Measurements from ENCODE around the gene IKZF4. TPM values are rescaled to one million over a fixed set of nuclear protein-coding genes. Genes with fewer than 3 reads are reported as not detected.

The IKZF4 gene
- total and polyA plus RNA-seq, 2 of the 8 experiments (the other 6 are each of a cell fraction or from before 2014, with no cell fraction given) = 8.0 to 13.3 TPM

GRCh38 chr12:55995366-55995765, 25.5 kb upstream of the IKZF4 start:
- Histone ChIP-seq H2BK12ac (ENCODE audit: low read depth, low read length) (no peak overlapping the region), H3K4me1 (replicated peaks in 1 of 4; ENCODE audit: control insufficient read depth in 3 of 4, insufficient read depth in 4 of 4, low read length in 3 of 4) (peaks cover 0 to 4% (median 0%) of the 10 kb centered on the region in 4 experiments; a peak in 2 of 7 replicates), H2AK5ac (ENCODE audit: low read depth, low read length) (no peak overlapping the region), H3K4me2 (ENCODE audit: insufficient read depth in 1 of 2, low read depth in 2 of 2, low read length in 2 of 2) (no peak overlapping the region), H3K4ac (replicated peaks; ENCODE audit: insufficient read length, low read depth, low read length) (no peak overlapping the region), H4K20me1 (replicated peaks in 1 of 2; ENCODE audit: control insufficient read depth in 1 of 2, insufficient read depth in 2 of 2, low read length in 2 of 2) (peaks cover 0 to 3% of the 10 kb centered on the region in 2 experiments), H2BK120ac (replicated peaks; ENCODE audit: low read depth, low read length) (no peak overlapping the region), H3K18ac (ENCODE audit: extremely low read depth, low read length) (no peak overlapping the region), H4K91ac (replicated peaks; ENCODE audit: insufficient read length, low read length) (no peak overlapping the region), H2BK20ac (ENCODE audit: low read length) (no peak overlapping the region), H3K79me2 (ENCODE audit: control insufficient read depth in 1 of 2, insufficient read depth in 2 of 2, low read length in 2 of 2) (no peaks in the 10 kb centered on the region), H3K23ac (ENCODE audit: insufficient read length) (no peak overlapping the region), H4K8ac (ENCODE audit: extremely low read depth, insufficient read depth, low read length) (no peak overlapping the region), H3K9ac (replicated peaks in 1 of 4; ENCODE audit: extremely low read depth in 1 of 4, low read depth in 3 of 4, low read length in 3 of 4) (no peak overlapping the region; a peak in 1 of 7 replicates), H3K36me3 (ENCODE audit: control insufficient read depth in 2 of 4, insufficient read depth in 4 of 4, low read length in 3 of 4) (peaks cover 12 to 53% (median 33%) of the 10 kb centered on the region in 4 experiments), H2BK5ac (ENCODE audit: low read depth, low read length) (no peak overlapping the region), H3K4me3 (ENCODE audit: extremely low read depth in 1 of 4, insufficient read depth in 2 of 4, low read depth in 3 of 4, low read length in 4 of 4) (no peak overlapping the region), H2AFZ (ENCODE audit: low read length) (no peak overlapping the region), H4K5ac (ENCODE audit: insufficient read length, low read depth, low read length) (no peak overlapping the region), H3K79me1 (ENCODE audit: low read depth, low read length) (no peaks in the 10 kb centered on the region; the same call in 1 of the 2 replicates), H3K9me3 (ENCODE audit: insufficient read depth in 2 of 2, low read depth in 1 of 2, low read length in 1 of 2) (no peaks in the 10 kb centered on the region), H3K23me2 (ENCODE audit: low read depth, low read length) (peaks cover 8% of the 10 kb centered on the region), H3K27ac (ENCODE audit: low read depth, low read length) (no peak overlapping the region), H3K27me3 (replicated peaks in 1 of 4; ENCODE audit: control insufficient read depth in 3 of 4, extremely low read depth in 1 of 4, insufficient read depth in 3 of 4, low read length in 3 of 4) (no peaks in the 10 kb centered on the region), H2BK15ac (ENCODE audit: low read length) (no peak overlapping the region), H3K56ac (replicated peaks; ENCODE audit: insufficient read length, low read depth, low read length) (no peak overlapping the region), H3K14ac (ENCODE audit: insufficient read length) (no peak overlapping the region)
- ChIA-PET CTCF (ENCODE audit: partially characterized antibody) (interaction anchor here (0.6 to 13.5 kb wide), 35 partner anchors 9 to 1611 kb away, joined by 3 to 256 read pairs (median 5); partner anchors contain the start of genes IKZF4, RAB5B and ZC3H10), POLR2A (ENCODE audit: partially characterized antibody) (interaction anchor here (0.6 to 5.4 kb wide), 13 partner anchors 11 to 263 kb away, joined by 3 to 55 read pairs (median 5); partner anchors contain the start of genes ANKRD52, DGKA and RAB5B)
- FAIRE-seq (no peak), DNase-seq (ENCODE audit: low read depth in 1 of 2, low spot score in 2 of 2) (no peak)
- TF ChIP-seq POLR2AphosphoS5 (IDR thresholded peaks at IDR 0.05; ENCODE audit: low read depth, low read length) (no peak), EZH2 (IDR thresholded peaks at IDR 0.05; ENCODE audit: low read depth, low read length, severe bottlenecking) (no peak)
- 93% methylated on average over 8 of the region's 8 CpGs; no CpG with 5 or more reads in 1 of the 2 experiments for WGBS, 2 experiments (ENCODE audit: extremely low coverage in 1 of 2, insufficient coverage in 1 of 2, insufficient read length in 1 of 2, insufficient replicate concordance in 2 of 2, low coverage in 1 of 2, low lambda C conversion rate in 2 of 2, missing lambda C conversion rate in 1 of 2)

Measured in H1 (cell line).